Activated T-helper 1 cell treated with anti-CD3 and anti-CD28 coated beads, Interleukin-2, amount 50 U/mL, for 16 hours (primary cell): ENCODE measurements around the gene PSEN1.

Source experiments
- DNase-seq, 2 donors: peaks; one replicate each; pipeline ENCODE4 v3.0.0-alpha.2; 2020; ENCODE audit warnings: low read depth in 1 of 2, low spot score in 1 of 2

The PSEN1 gene

DNA sequence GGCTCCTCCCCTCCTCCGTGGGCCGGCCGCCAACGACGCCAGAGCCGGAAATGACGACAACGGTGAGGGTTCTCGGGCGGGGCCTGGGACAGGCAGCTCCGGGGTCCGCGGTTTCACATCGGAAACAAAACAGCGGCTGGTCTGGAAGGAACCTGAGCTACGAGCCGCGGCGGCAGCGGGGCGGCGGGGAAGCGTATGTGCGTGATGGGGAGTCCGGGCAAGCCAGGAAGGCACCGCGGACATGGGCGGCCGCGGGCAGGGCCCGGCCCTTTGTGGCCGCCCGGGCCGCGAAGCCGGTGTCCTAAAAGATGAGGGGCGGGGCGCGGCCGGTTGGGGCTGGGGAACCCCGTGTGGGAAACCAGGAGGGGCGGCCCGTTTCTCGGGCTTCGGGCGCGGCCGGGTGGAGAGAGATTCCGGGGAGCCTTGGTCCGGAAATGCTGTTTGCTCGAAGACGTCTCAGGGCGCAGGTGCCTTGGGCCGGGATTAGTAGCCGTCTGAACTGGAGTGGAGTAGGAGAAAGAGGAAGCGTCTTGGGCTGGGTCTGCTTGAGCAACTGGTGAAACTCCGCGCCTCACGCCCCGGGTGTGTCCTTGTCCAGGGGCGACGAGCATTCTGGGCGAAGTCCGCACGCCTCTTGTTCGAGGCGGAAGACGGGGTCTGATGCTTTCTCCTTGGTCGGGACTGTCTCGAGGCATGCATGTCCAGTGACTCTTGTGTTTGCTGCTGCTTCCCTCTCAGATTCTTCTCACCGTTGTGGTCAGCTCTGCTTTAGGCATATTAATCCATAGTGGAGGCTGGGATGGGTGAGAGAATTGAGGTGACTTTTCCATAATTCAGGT lies at the start of gene PSEN1:
Gene PSEN1 (plus strand): TSS at position 121 of the 839 bp plus-strand sequence. CDS start 11,513 bp downstream, outside the sequence.
- peak; percentile 97 to 98 for DNase-seq

DNA sequence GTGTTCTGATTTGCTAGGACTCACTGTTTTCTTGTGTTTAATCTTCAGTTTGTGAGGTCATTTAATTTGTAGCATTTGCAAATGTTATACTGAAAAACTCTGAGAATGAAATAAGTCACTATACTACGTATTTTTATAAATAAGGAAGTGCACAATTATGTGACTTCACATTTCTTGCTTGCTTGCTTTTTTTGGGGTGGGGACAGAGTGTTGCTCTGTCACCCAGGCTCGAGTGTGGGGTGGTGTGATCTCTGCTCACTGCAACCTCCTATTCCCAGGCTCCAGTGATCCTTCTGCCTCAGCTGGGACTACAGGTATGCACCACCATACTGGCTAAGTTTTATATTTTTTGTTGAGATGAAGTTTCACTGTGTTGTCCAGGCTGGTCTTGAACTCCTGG lies 45.3 kb upstream of the PSEN1 start:
- no peak for DNase-seq

DNA sequence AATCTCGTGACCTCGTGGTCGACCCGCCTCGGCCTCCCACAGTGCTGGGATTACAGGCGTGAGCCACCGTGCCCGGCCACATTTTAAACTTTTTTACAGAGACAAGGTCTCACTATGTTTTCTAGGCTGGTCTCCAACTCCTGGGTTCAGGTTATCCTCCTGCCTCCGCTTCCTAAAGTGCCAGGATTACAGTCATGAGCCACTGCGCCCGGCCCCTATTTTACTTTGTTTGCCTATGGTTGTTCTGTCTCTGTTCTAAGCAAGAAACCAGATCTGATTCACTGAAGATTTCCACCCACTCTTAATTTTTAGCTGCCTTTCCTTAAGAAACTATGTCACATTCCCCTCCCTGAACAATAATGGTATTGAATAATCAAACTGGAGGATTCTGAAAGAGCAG lies 38.9 kb upstream of the PSEN1 start:
- no peak for DNase-seq

DNA sequence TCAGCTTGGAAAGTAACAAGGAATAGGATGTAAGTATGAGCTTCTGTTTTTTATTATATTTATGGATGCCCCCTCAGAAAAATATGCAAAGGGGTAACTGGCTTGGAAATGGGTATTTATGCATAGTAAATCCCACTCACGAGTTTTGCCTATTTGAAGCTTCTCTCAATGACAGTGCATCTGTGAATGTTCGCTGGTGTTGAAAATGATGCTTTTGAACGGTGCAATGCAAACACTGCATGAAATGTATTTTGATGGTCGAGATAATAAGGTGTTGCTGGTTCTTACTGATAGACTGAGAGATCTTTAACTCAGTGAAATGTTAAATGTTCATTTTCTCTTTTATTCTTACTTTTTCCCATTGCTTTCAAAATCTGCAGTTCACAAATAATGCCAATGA lies 36.0 kb upstream of the PSEN1 start:
- no peak for DNase-seq

DNA sequence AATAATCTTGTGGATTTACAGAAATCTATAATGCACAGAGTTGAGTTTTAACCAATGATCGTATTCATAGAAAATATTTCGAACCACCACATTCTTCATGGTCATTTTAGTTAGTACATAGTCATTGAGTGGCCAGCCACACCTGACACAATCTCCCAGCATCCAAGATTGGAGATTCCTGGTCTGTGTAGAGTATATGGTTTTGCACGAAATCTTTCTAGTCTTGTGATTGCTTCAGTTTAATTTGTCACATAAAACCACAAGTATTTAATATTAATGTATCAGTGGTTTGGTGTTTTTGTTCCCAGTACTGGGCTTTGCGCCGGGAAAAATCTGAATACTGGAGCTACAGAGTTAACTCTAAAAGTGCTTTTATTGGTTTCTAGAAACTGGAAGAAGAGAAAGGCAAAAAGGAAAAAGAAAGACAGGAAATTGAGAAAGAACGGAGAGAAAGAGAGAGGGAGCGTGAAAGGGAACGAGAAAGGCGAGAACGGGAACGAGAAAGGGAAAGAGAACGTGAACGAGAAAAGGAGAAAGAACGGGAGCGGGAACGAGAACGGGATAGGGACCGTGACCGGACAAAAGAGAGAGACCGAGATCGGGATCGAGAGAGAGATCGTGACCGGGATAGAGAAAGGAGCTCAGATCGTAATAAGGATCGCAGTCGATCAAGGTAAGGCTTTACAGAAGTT lies 33.4 kb upstream of the PSEN1 start:
- no peak for DNase-seq

DNA sequence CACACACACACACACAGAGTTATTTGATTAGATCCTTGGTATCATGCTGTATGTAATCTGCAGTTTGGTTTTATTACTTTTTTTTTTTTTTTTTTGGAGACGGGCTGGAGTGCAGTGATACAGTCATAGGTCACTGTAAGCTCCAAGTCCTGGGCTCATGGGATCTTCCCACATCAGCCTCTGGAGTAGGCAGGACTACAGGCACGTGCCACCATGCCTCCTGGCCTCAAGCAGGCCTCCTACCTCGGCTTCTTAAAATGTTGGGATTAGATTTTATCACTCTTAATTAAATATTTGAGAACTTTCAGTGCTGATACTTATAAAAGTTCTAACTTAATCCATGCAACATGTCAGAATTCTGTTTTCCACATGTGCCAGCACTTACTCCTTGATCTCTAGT lies 31.3 kb upstream of the PSEN1 start:
- DNase-seq: no peak

DNA sequence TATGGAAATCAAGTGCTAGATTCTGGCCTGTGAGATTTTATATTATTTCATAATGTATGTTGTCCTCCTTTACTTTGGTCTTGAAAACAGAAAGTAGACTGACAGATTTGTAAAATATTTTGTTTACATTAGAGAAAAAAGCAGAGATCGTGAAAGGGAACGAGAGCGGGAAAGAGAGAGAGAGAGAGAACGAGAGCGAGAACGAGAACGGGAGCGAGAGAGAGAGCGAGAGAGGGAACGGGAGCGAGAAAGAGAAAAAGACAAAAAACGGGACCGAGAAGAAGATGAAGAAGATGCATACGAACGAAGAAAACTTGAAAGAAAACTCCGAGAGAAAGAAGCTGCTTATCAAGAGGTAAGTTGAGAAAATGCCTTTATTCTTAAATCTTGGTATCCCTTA lies 30.6 kb upstream of the PSEN1 start:
- DNase-seq: no peak

DNA sequence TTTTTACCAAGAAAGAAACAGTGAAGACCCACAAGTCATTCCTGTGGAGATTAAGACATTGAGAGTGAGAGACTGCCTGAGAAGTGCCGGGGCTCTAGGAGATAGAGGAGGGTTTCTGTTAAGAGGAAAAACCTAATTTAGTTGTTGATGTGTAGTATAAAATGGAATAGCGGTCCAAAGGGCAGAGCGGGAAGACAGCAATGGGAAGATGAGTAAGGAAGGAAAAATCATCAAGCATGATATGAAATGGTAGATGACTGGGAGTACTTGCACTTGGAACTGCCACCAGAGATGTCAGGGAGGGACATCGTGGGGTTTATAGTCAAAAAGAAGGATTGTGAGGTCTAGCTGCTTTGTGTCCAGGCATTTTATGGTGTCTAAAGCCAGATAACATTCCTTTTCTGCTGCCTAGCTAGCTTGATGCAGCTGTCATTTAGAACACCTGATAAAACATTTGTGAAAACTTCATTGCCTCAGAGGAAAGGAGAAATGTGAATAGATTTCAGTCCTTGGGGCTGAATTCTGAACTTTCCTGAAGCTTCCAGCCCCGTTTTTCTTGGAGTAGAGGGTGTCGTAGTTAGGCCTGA lies 20.1 kb upstream of the PSEN1 start:
- no peak for DNase-seq

DNA sequence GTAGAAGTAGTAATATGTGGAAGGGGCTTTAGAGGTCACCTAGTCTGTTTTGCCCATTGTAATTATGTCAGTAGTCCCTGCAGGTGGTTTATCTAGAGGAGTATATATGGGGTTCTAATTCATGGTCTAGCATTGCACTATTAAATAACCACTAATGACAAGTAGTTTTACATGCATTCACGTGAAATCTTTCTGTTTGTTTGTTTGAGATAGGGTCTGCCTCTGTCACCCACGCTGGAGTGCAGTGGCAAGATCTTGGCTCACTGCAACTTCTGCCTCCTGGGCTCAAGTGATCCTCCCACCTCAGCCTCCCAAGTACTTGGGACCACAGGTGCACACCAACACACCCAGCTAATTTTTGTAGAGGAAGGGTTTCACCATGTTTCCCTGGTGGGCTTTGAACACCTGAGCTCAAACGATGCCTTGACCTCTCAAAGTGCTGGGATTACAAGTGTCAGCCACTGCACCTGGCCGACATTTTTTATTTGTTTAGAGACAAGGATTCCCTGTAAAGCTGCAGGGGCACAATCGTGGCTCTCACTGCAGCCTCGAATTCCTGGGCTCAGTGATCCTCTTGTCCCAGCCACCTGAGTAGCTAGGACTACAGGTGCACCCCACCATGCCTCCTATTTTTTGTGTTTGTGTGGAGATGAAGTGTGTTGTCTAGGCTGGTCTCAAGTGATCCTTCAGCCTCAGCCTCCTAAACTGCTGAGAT lies 12.0 kb upstream of the PSEN1 start:
- DNase-seq: no peak

DNA sequence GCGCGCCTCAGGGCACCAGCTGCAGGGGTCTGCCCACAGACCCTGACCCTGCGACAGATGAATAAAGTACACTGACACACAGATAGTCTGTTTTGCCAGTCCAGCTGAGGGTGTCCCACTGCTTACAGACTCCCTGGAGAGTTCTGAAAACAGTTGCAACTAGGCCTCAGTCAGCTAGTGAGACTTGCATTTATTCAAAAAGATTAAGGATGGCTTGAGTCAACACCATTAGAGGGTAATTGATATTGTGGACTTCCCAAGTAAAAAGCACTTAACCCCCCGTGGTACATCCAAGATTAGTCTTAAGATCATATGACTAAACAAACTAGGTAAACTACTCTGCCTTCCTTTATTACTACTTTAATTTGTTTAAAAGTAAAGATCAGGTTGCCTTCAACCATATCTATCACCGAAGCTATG lies 11.1 kb upstream of the PSEN1 start:
- no peak for DNase-seq

DNA sequence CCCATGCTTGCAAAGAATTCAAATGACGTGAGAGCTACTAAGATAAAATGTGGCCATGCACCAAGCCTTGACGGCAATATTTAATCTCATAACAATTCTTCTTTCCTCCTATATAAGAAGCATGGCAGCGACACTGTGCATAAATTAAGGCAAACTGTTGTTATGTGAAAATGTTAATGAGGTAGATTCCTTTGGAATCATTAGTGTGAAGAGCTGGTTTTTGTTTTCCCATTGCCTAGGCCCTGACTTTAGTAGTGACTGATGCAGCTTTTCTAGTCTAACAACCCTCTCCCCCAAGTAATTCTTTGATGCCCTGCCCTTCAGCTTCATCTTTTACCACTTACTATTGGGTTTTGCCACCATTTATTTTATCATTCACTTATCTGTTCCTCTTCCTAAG lies 10.6 kb upstream of the PSEN1 start:
- no peak for DNase-seq

DNA sequence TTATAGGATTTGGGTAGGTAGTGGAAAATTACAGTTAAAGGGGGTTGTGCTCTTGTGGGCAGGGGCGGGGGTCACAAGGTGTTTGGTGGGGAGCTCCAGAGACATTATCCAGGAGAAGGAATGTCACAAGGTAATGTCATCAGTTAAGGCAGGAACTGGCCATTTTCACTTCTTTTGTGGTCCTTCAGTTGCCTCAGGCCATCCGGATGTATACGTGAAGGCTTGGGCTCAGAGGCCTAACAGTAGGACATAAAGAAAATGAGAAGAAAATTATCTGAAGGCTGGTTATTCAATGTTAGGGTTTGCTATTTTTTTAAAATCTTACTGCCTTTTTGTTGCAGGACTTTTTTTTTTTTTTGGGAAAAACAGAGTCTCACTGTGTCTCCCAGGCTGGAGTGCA lies 2.5 kb upstream of the PSEN1 start:
- no peak for DNase-seq

DNA sequence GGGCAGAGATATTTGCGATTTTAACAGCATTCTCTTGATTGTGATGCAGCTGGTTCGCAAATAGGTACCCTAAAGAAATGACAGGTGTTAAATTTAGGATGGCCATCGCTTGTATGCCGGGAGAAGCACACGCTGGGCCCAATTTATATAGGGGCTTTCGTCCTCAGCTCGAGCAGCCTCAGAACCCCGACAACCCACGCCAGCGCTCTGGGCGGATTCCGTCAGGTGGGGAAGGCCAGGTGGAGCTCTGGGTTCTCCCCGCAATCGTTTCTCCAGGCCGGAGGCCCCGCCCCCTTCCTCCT lies 271 bp upstream of the PSEN1 start:
- no peak for DNase-seq

DNA sequence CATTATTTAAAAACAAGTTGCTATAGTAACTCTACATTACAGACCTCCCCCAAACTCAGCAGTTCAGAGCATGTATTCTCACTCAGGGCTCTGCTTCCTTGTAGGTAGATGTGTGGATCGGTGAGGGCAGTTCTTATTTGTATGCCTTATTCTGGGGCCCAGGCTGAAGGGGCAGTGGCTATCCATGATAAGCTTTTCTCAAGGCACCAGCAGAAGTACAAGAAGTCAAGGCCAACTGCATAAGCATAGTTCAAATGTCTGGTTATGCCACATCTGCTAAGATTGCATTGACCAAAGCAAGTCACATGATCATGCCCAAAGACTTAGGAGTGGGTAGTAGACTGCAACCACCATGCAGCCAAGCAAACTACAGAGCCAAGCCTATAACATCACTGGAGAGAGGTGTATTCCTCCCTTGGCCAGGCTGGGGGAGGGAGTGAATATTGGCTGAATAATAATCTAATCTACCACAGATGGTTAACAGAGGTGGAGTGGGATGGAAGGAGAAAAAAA lies 4.6 kb downstream of the PSEN1 start:
- no peak for DNase-seq

DNA sequence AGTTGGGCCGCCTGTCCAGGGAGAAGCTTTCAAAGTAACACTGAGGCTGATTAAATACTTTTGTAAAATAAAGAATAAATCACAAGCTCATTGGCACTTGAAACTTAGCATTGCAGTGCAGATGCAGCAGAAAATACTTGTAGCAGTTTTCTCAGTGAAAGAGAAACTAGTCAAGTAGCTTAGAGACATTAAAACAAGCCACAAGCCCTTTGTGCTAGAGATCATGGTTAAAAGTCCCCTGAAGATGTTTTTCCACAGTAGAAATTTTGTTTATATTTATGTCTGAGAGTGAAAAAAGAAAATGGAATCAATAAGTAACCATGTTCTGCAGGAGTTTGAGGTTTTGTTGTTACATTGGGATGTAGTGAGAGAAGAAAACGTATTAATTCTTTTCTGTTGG lies 5.9 kb downstream of the PSEN1 start:
- DNase-seq: no peak

DNA sequence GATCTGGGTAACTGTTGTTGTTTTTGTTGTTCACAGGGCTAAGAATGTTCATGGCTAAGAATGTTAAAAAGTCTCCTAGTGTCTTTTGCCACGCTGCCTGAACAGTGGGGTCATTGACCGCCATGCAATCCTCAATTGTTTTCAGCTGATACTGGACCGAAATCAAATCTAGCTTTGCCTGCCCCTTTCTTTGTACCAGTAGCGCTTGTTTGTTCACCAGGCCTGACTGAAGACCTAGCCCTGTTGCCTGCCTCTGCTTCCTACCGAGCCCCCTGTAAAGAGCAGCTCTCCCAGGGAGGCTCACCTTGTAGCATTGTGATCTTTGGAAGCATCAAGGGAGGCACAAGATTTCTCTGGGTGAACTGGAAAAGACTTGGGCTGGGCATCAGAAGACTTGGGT lies 6.7 kb downstream of the PSEN1 start:
- DNase-seq: no peak

DNA sequence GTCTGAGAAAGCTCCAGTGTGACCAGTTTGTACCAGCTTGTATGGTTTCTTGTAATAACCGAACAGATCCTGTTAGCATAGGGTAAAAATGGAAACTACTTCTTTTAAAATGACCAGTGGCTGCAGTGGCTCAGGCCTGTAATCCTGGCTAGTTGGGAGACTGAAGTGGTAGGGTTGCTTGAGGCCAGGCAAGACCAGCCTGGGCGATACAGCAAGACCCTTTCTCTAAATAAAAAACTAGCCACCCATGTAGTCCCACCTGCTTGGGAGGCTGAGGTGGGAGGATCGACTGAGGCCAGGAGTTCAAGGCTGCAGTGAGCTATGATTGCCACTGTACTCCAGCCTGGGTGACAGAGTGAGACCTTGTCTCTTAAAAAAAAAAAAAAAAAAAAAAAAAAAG lies 7.3 kb downstream of the PSEN1 start:
- no peak for DNase-seq

DNA sequence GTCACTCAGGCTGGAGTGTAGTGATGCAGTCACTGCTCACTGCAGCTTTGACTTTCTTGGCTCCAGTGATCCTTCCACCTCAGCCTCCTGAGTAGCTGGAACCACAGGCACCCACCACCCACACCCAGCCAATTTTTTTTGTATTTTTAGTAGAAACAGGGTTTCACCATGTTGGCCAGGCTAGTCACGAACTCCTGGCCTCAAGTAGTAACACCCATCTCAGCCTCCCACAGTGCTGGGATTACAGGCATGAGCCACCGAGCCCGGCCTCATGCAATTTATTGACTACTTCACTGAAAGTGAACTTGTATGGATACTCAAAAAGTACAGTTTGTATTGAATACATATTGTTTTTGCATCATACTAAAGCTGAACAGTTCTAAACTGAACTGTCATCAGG lies 9.1 kb downstream of the PSEN1 start:
- no peak for DNase-seq

DNA sequence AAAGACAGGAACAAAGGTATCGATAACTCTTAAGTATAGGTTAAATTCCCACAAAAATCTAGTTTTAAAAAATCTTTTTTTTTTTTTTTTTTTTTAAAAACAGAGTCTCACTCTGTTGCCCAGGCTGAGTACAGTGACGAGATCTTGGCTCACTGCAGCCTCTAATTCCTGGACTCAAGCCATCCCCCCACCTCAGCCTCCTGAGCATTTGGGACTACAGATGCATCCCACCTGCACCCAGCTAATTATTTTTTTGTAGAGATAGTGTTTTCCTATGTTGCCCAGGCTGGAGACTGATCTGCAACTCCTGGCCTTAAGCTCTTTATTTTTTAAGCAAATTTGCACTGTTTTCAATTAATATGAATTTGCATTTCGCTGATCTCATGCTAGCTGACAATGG lies 9.8 kb downstream of the PSEN1 start:
- DNase-seq: no peak

DNA sequence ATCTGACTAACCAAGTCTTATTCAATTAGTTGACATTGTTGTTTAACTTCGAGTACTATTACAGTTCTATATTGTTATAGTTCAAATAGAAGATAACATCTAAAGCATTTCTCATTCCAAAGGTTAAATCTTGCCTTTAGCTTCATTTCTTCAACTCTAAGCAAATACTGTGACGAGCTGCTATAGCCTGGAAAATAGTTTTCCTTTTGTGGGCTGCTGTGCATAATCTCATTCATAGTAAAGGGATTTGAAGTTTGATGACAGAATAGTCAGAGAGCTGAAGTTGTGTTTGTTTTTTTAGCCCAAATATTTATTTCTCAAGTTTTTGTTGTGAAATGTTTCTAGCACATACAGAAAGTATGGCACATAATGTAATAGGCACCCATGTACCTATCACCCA lies 13.4 kb downstream of the PSEN1 start:
- no peak for DNase-seq

DNA sequence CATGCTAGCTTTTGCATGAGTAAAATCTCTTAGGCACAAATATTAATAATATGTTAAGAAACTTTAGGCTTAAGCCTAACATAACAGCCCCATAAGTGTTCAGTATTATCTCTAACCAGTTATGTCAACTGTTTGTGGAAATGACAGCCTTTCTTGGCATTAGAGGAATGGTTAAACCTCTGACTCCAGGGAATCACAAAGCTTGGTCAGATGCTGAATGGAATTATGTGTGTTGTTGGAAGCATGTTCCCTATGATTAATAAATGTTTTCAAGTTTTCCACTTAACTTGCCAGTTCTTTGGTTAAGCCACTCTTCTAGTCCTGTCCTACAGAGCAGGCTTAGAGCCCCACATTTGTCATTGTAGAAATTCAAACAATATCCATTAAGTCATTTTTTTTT lies 17.0 kb downstream of the PSEN1 start:
- DNase-seq: no peak

DNA sequence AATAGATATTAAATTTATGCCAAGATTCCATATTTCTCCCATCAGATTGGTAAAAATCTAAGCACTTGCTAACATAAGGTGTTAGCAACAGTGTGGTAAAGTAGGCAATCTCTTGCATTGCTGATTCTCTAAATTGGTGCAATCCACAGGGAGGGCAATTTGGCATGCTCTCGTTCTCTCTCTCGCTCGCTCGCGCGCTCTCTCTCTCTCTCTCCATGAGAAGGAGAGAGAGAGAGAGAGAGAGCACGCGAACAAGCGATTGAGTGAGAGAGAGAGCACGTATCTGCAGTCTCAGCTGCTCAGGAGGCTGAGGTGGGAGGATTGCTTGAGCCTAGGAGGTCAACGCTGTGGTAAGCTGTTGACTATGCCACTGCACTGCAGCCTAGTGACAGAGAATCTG lies 25.9 kb downstream of the PSEN1 start:
- no peak for DNase-seq
